Stimulated activated CD4-positive, alpha-beta T cell treated with anti-CD3 and anti-CD28 coated beads, Interleukin-1b, Interleukin-23, amount 100 ng/mL, for 1 hour (primary cell): ENCODE data around the gene ZNF382.
A peak's percentile ranks its signal among the peaks of the same experiment; 100 is the strongest.
"Not testable (repeated sequence)": the region's sequence is repeated elsewhere in the genome, so short reads cannot be mapped to it uniquely, and the experiment has no call there.

Experiments used
- DNase-seq, 2 donors: peaks; one replicate each; pipeline ENCODE4 v3.0.0-alpha.2; 2020; ENCODE audit warnings: low read depth in 2 of 2

The ZNF382 gene

DNA sequence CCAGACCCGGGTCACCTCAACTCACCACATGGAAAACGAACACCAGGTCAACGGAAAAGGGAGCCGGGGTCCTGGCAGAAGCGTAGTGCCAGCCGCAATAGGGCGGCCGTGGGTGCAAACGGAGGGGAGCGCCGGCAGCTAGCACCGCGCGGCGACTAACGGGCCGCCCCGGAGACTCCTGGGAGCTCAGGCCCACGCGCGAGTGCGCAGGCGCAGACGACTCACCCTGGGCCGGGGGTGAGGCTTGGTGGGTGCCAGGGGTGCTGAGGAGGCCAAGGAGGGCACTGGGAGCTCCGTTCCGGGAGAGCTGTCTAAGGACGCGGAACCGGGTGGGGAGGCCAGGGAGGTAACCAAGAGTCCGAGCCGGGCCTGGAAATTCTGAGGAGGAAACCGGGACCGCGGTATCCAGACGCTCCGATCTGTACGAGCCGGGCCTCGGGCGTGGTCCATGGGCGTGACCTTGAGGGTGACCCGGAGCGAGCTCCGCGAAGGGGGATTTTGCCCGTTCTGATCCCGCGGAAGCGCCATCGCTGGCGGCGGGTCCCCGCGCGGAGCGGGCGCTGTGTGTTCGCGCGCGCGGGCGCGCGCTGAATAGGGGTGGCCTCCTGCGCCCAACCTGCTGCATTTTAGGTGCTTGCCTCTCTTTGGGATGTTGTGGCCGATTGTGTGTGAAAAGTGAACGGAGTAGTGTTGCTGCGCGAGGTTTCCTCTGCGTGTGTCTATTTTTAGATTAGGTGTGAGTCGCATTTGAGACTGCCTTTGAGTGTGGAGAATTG lies at the start of gene ZNF382:
Gene ZNF382 (plus strand): TSS at position 213 of the 776 bp plus-strand sequence. CDS start 4,602 bp downstream, outside the sequence.
- DNase-seq: peak; percentile 64 to 80

DNA sequence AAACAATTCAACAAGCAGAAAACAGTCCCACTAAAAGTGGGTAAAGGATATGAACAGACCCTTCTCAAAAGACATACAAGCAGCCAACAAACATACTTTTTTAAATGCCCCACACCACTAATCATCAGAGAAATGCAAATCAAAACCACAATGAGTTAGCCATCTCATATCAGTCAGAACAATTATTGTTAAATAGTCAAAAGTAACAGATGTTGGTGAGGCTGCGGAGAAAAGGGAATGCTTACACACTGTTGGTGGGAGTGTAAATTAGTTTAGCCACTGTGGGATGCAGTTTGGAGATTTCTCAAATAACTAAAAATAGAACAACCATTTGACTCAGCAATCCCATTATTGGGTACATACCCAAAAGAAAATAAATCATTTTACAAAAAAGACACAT lies 40.7 kb upstream of the ZNF382 start:
- no peak for DNase-seq

DNA sequence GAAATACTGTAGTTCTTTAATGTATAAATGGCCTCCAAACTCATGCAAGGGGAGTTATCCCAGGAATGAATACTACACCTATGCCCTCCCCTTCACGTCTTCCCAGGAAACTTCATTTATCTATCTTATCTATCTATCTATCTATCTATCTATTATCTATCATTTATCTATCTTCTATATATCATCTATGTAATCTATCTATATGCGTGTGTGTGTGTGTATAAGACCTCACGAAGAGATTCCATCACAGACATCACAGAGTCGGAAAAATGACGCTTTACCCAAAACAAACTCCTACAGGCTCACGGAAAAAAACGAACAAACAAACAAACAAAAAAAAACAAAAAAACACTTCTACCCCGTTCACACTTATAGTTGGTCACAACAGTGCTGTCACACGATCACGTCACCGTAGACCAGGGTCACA lies 32.5 kb upstream of the ZNF382 start:
- DNase-seq: no peak

DNA sequence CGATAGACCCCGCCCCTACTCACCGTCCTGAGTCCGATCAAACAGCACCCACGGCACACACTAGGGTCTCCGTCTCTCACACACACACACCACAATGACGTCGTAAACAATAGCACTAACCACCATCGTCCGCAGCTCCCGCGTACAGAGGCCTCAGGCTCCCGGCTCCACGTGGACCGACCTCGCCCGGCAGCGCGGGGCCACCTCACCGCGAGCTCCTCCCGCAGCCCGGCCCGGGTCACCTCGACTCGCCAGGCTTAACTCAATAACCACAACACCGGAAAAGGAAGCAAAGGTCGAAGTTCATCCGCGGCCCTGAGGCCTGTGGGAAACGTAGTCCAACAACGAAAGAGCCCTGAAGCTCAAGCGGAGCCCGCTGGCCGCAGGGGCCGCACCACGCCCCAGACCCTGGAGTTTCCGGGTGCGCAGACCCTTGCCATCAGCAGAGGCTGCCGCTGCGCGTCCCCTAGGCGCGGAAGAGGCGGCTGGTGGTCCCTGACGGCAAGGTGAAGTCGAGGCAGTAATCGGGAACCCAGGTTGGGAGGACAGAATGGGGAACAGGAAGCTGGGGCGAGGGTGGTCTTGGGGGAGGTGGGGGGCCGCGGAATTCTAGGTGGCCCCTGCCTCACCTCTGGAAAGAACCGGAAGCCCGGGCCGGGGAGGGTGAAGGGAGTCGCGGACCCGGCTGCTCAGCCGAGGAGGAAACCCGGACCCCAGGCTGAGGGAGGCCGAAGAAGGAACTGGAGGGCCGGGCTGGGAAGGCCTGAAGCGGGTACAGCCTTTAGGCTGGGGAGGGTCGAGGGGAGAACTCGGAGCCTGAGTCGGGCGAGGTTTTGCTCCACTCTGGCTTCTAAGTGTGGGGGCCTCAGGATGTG lies 31.9 kb upstream of the ZNF382 start, which contains the start of gene ZNF529:
Gene ZNF529 (minus strand): TSS at position 273 of the 875 bp plus-strand sequence. CDS start 946 bp downstream, outside the sequence.
- peak; percentile 38 to 50 for DNase-seq

DNA sequence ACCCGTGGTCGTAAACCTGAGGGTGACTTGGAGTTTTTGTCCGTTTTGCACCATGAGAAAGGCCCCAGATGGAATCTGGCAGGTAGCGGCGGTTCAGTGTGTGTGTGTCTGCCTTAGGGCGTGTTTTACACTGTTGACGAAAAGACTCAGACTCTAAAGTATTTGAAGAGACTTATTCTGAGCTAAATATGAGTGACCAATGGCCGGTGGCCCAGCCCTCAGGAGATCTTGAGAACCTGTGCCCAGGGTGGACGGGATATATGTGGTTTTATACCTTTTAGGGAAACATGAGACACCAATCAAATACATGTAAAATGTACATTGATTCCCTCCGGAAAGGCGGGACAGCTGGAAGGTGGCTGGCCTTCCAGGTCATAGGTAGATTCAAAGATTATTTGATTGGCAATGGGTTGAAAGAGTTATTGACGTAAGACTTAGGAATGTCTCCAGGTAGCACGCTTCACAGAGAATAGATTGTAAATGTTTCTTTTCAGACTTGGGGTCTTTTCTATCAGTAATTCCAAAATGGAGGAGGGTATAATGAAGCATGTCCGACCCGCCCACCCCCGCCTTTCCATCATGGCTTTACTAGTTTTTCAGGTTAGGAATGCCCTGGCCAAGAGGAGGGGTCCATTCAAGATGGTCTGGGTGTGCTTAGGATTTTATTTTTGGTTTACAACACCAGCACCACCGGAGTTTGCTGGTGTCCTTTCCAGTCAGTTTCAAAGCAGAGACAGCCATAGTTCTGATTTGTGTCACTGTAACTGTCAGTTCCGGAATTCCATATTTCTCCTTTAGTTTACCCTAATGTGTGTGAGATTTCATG lies 31.0 kb upstream of the ZNF382 start:
- DNase-seq: no peak

DNA sequence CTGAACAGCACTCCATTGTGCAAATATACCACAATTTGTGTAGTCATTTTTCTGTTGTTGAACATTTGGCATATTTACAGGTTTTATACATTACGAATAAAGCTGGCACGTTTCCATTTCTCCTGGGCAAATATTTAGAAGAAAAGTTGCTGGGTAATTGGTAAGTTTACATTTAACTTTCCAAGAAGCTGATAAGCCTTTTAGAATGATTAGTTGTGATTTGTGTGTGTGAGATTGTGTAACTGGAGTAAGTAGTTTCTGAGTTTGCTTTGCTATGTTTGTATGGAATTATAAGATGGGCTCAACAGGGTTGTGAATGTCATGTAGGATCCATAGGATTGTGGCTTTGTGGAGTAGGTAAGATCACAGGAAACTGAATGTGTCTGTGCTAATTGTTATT lies 30.4 kb upstream of the ZNF382 start:
- no peak for DNase-seq

DNA sequence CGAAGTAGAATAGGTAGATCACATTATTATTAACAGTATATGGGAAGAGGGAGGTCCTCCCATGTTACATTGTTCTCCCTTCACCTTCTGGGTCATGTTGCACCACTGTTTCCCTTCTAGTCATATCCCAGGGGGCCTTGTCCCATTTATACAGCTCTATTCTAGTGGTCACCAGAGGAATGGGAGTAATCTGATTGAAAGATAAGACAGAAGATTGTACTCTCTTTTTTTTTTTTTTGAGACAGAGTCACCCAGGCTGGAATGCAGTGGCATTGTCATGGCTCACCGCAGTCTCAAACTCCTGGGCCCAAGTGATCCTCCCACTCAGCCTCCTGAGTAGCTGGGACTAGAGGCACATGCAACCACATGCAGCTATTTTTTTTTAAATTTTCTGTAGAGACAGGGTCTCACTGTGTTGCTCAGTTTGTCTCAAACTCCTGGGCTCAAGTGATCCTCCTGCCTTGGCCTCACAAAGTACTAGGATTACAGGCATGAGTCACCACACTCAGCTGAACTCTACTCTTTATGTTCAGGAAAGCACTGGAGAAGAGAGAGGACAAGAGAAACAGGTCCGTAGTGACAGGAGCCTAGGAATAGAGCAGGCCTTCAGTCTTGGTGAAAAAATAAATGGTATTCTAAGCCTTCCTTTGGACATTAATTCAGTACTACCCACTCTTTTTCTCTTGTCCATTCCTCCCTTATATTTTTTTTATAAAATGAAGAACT lies 27.7 kb upstream of the ZNF382 start:
- DNase-seq: no peak

DNA sequence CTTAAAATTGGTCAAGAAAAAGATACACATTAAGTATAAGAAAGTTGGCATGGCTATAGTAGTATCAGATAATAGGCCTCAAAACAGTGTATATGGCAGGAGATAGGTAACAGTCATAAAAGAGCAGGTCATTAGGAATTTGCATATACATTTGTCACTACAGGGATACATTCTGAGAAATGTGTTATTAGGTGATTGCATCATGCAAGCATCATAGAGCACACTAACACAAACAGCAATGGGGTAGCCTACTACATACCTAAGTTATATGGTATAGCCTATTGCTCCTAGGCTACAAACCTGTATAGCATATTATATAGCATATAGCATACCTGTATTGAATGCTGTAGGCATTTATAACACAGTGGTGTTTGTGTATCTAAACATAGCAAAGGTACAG lies 25.9 kb upstream of the ZNF382 start:
- DNase-seq: no peak

DNA sequence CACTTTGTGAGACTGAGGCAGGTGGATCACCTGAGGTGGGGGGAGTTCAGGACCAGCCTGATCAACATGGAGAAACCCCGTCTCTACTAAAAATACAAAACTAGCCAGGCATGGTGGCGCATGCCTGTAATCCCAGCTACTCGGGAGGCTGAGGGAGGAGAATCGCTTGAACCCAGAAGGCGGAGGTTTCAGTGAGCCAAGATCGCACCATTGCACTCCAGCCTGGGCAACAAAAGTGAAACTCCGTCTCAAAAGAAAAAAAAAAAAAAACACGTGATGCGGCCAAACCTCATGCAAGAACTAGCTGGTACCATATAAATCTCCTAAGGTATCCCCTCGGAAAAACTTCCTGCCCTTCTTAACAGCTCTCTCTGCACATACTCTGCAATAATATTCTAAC lies 2.4 kb upstream of the ZNF382 start:
- DNase-seq: not testable (repeated sequence)

DNA sequence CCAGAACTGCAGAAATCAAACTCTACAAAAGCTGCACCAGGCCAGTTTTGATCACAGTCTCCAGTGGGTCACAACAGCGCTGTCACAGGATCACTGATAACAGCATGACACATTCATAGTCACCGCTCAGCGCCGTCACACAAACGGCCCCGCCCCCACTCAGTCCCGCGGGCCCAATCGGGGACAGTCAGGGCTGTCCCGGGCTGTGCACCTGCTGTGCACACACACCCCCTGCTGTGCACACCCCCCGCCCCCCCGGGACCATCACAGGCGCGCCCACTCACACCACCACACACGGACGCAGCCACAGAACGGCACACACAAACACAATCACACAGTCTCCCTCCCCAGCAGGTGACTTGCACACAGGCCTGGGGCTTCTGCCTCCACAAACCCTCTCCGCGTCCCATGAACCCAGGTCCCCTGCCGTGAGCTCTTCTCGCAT lies 435 bp upstream of the ZNF382 start:
- peak; percentile 72 to 80 for DNase-seq

DNA sequence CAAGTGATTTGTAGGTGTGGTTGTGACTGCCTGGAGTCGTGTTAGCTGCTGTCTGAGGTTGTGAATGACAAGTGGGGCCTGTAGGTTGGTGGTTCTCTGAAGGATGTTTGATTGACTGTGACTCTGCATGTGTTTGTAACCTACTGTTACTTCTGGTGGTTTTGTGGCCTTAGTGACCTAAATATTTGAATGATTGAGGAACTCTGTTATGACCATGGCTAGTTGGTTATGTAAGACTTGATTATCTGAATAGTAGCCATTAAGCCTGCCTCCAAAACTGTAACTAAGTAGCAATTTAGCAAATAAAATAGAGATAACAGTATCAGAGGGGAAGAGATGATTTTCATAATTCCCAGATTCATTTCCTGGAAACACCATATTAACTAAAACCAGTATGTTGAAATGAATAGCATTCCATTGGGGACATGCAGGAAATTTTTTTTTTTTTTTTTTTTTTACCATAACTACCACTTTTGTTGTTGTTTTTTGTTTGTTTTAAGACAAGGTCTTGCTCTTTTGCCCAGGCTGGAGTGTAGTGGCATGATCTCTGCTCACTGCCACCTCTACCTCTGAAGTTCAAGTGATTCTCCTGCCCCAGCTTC lies 865 bp downstream of the ZNF382 start:
- no peak for DNase-seq

DNA sequence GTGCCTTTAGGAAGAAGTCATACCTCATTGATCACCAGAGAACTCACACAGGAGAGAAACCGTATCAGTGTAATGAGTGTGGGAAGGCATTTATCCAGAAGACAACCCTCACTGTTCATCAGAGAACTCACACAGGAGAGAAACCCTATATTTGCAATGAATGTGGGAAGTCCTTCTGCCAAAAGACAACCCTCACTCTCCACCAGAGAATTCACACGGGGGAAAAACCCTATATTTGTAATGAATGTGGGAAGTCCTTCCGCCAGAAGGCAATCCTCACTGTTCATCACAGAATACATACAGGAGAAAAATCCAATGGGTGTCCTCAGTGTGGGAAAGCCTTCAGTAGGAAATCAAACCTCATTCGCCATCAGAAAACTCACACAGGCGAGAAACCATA lies 21.9 kb downstream of the ZNF382 start:
- DNase-seq: no peak

DNA sequence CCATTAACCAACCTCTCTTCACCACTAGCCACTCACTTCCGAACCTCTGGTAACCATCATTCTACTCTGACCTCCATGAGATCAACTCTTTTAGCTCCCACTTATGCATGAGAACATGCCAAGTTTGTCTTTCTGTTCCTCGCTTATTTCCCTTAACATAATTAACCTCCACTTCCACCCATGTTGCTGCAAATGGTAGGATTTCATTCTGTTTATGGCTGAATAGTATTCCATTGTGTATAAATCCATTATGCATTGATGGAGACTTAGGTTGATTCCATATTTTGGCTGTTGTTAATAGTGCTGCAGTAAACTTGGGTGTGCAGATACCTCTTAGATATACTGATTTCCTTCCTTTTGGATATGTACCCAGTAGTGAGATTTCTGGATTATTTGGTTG lies 30.2 kb downstream of the ZNF382 start:
- no peak for DNase-seq

DNA sequence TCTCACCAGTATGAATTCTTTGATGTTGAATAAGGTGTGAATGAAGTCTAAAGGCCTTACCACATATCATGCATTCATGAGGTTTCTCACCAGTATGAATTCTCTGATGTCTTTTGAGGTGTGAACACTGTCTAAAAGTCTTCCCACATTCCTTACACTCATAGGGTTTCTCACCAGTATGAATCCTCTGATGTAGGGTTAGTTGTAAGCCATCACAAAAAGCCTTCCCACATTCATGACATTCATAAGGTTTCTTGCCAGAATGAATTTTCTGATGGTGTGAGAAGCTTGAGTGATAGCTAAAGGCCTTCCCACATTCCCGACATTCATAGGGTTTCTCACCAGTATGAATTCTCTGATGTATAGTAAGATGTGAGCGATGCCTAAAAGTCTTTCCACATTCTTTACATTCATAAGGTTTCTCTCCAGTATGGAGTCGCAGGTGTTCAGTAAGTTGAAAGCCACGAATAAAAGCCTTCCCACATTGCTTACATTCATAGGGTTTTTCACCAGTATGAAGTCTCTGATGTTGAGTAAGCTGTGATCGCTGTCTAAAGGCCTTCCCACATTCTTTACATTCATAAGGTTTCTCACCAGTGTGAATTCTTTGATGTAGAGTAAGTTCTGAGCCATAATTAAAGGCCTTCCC lies 33.9 kb downstream of the ZNF382 start:
- DNase-seq: no peak

DNA sequence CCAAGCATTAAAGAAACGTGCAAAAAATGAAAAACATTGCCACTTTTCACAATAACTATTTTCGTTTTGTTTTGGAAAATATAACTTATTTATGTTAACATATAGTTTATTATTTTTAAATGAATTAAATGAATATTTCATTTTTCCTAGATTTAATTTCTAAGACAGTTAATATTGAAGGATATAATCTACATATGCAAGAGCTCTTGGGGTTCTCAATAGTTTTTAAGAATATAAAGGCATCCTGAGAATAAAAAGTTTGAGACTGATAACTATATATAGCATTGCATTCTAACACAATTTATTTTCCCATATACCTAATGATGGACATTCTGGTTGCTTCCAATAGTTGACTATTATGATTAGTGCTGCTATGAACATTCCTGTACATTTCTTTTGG lies 41.6 kb downstream of the ZNF382 start:
- no peak for DNase-seq

DNA sequence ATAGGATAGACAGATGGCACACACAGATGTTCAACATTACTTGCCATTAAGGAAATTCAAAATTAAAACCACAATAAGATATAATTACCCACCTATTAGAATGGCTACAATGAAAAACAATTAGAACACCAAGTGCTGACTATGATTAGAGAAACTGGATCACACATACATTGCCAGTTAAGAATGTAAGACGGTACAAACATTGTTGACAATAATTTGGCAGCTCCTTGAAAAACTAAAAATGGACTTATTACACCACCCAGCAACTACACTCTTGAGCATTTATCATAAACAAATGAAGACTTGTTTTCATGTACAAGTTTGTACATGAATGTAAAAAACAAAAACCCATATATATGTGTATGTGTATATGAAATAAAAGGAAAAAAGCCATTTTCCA lies 47.8 kb downstream of the ZNF382 start:
- DNase-seq: no peak

DNA sequence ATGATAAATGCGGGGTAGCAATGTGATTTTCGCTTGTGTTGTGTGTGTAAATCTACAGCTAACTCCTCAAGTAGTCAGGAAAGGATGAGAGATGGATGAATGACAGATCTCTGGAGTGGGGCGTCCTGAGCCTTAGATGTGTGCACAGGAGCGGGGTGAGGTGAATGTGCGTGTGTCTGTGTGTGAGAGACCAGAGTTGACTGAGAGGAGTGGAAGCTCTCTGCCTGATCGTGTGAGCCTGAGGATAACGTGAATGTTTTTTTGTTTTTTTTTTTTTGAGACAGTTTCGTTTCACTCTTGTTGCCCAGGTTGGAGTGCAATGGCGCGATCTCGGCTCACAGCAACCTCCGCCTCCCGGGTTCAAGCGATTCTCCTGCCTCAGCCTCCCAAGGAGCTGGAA lies 60.7 kb downstream of the ZNF382 start:
- no peak for DNase-seq

DNA sequence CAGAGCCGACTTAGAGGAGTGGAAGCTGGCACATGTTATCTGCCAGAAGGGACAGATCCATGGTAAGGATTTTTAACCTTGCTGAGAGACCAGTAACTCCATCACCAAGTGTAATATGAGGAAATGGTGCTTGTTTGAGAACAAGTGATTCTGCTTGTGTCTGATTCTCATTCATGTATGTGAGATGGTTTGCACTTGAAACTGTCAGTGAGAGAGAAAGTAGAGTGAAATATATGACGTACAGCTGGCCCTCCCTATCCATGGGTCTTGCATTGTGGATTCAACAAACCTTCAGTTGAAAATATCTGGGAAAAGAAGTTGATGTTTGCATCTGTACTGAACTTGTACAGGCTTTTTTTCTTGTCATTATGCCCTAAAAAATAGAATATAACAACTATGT lies 63.5 kb downstream of the ZNF382 start:
- no peak for DNase-seq

DNA sequence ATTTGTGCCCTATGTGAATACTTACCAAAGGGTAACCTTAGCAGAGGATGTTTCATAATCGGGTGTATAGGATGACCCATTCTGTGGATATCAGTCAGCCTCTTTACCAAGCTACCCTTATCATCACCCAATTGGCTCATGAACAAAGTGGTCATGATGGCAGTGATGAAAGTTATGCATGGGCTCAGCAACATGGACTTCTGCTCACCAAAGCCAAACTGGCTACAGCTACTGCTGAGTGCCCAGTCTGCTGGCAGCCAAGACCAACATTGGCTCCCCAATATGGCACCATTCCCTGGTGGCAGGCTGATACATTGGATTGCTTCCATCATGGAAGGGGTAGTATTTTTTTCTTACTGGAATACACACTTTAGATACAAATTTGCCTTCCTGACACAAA lies 67.3 kb downstream of the ZNF382 start:
- DNase-seq: no peak

DNA sequence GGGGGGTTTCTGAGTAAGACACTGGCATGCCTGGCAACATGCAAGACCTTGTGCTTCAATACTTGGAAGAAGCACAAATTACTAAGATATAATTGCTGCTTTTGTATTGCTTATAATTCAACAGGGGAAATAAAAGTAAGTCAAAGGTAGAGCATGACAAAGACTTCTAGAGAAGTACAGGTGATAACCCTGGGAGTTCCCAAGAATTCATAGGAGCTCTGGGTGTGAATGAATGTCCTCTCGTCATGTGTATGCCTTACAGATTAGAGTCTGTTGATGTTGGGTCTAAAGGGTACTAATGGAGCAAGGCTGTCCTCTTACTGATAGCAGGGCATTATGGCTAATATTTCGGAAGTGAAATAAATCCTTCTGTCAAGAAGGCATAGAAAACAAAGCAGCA lies 69.1 kb downstream of the ZNF382 start:
- DNase-seq: no peak
